ENCODE data around the gene CDH13.
A peak's percentile ranks its signal among the peaks of the same experiment; 100 is the strongest.

CDH13 gene

DNA sequence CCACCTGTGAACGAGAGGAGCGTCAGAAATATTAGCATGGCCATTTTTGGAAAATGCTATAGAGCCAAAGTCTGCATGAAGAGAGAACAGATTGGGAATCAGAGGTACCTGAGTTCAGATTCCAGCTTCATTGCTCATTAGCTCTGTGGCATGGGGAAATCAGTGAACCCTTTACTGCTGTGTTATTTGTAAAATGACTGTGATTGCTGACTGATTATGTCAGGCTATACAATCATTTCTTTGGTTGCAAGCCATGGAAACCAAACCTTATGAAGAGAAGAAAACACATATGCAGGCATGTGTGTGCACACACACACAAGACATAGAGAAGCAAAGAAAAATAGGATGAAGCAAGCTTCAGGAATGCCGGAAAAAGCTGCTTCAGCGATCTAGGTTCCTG lies 1079.6 kb downstream of the CDH13 start:
- H3K9ac ChIP-seq (ENCODE audit: low read depth, low read length): no peak overlapping the region
- no peak for ATAC-seq (ENCODE audit: insufficient read depth, low read depth)
- no peak overlapping the region for H3K4me2 ChIP-seq (ENCODE audit: insufficient read depth, low read length)
- no peak overlapping the region for H2AFZ ChIP-seq (ENCODE audit: low read depth, low read length)
- no peak overlapping the region for H3K4me3 ChIP-seq (ENCODE audit: low read depth in 1 of 2, low read length in 2 of 2)
- H3K36me3 ChIP-seq (ENCODE audit: insufficient read depth, low read length): no peaks in the 10 kb centered on the region
- no peaks in the 10 kb centered on the region for H4K20me1 ChIP-seq (ENCODE audit: insufficient read depth, low read length)
- no peaks in the 10 kb centered on the region for H3K4me1 ChIP-seq (ENCODE audit: insufficient read depth, low read length)
- H3K79me2 ChIP-seq (ENCODE audit: insufficient read depth, low read length): no peaks in the 10 kb centered on the region
- no peak for DNase-seq
- no peaks in the 10 kb centered on the region for H3K27me3 ChIP-seq (ENCODE audit: insufficient read depth, low read length, poor library complexity)
- no peak overlapping the region for H3K27ac ChIP-seq (ENCODE audit: low read length)
- H3K9me3 ChIP-seq (ENCODE audit: insufficient read depth, low read length, severe bottlenecking): no peaks in the 10 kb centered on the region
- TF ChIP-seq CTCF (IDR thresholded peaks at IDR 0.05; ENCODE audit: borderline replicate concordance, extremely low read depth, low read length, poor library complexity, severe bottlenecking) (no peak), EZH2 (IDR thresholded peaks at IDR 0.05; ENCODE audit: borderline replicate concordance, low read depth, low read length, severe bottlenecking) (no peak)

DNA sequence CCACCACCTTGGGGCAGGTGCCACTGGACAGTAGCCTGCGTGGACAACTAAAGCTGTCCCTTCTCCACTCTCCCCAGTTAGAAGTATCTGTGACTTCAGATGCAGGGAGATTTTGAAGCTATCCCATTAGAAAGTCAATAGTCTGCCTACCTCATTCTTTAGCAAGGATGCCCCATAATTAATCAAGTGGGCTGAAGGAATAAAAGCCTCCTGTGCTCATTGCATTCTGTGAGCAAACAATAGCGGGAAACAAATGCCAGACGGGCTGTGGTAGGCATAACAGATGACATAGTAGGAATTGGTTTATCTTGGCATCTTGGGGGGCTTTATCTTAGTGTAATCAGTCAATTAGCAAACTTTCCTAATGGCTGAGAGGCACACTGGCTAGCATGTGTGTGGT lies 1084.3 kb downstream of the CDH13 start:
- no peak overlapping the region for H2AFZ ChIP-seq (ENCODE audit: low read depth, low read length)
- no peak overlapping the region for H3K4me2 ChIP-seq (ENCODE audit: insufficient read depth, low read length)
- H3K9me3 ChIP-seq (ENCODE audit: insufficient read depth, low read length, severe bottlenecking): no peaks in the 10 kb centered on the region
- peaks cover 5% of the 10 kb centered on the region; the same call in 1 of the 2 replicates for H3K4me1 ChIP-seq (ENCODE audit: insufficient read depth, low read length)
- TF ChIP-seq CTCF (IDR thresholded peaks at IDR 0.05; ENCODE audit: borderline replicate concordance, extremely low read depth, low read length, poor library complexity, severe bottlenecking) (no peak), EZH2 (IDR thresholded peaks at IDR 0.05; ENCODE audit: borderline replicate concordance, low read depth, low read length, severe bottlenecking) (no peak)
- H3K9ac ChIP-seq (ENCODE audit: low read depth, low read length): no peak overlapping the region
- ATAC-seq (ENCODE audit: insufficient read depth, low read depth) (no peak), DNase-seq (no peak)
- no peaks in the 10 kb centered on the region for H3K79me2 ChIP-seq (ENCODE audit: insufficient read depth, low read length)
- no peak overlapping the region for H3K4me3 ChIP-seq (ENCODE audit: low read depth in 1 of 2, low read length in 2 of 2)
- peaks cover 4% of the 10 kb centered on the region for H3K27me3 ChIP-seq (ENCODE audit: insufficient read depth, low read length, poor library complexity)
- no peak overlapping the region for H3K27ac ChIP-seq (ENCODE audit: low read length)
- H4K20me1 ChIP-seq (ENCODE audit: insufficient read depth, low read length): no peaks in the 10 kb centered on the region
- no peaks in the 10 kb centered on the region for H3K36me3 ChIP-seq (ENCODE audit: insufficient read depth, low read length)

- H3K4me1 ChIP-seq (ENCODE audit: insufficient read depth, low read length): peaks cover 5% of the 10 kb centered on the region; the same call in 1 of the 2 replicates
- H3K4me3 ChIP-seq (ENCODE audit: low read depth in 1 of 2, low read length in 2 of 2): no peak overlapping the region
- peaks cover 4% of the 10 kb centered on the region for H3K27me3 ChIP-seq (ENCODE audit: insufficient read depth, low read length, poor library complexity)
- H3K27ac ChIP-seq (ENCODE audit: low read length): no peak overlapping the region
- no peaks in the 10 kb centered on the region for H3K36me3 ChIP-seq (ENCODE audit: insufficient read depth, low read length)
- TF ChIP-seq EZH2 (IDR thresholded peaks at IDR 0.05; ENCODE audit: borderline replicate concordance, low read depth, low read length, severe bottlenecking) (no peak), CTCF (IDR thresholded peaks at IDR 0.05; ENCODE audit: borderline replicate concordance, extremely low read depth, low read length, poor library complexity, severe bottlenecking) (no peak)
- no peak overlapping the region for H3K9ac ChIP-seq (ENCODE audit: low read depth, low read length)
- H4K20me1 ChIP-seq (ENCODE audit: insufficient read depth, low read length): no peaks in the 10 kb centered on the region
- peak; percentile 88 for ATAC-seq (ENCODE audit: insufficient read depth, low read depth)
- H2AFZ ChIP-seq (ENCODE audit: low read depth, low read length): no peak overlapping the region
- H3K4me2 ChIP-seq (ENCODE audit: insufficient read depth, low read length): no peak overlapping the region
- DNase-seq: peak; percentile 66
- H3K79me2 ChIP-seq (ENCODE audit: insufficient read depth, low read length): no peaks in the 10 kb centered on the region
- H3K9me3 ChIP-seq (ENCODE audit: insufficient read depth, low read length, severe bottlenecking): no peaks in the 10 kb centered on the region
Measured at GRCh38 chr16:83713597-83713996, 1086.8 kb downstream of the CDH13 start.

DNA sequence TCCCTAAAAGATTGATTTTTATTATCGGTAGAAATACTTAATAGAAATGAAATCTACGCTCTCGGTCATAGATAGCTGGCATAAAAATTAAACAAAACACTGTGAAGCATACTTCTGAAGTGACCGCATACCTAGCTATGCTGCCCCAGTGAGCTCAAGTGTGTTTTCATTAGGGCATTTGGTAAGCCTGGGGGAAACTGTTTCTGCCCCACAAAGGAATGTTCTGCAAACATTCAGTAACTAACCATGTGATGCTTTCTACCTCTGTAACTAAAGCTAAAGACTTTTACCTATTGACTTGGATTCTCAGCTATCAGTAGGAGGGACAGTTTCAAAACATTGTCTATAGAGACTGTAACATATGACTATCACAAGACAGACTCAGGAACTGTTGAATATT lies 1087.5 kb downstream of the CDH13 start:
- DNase-seq (no peak), ATAC-seq (ENCODE audit: insufficient read depth, low read depth) (no peak)
- Histone ChIP-seq H3K79me2 (ENCODE audit: insufficient read depth, low read length) (no peaks in the 10 kb centered on the region), H3K27ac (ENCODE audit: low read length) (no peak overlapping the region), H3K4me2 (ENCODE audit: insufficient read depth, low read length) (no peak overlapping the region), H3K36me3 (ENCODE audit: insufficient read depth, low read length) (no peaks in the 10 kb centered on the region), H3K4me1 (ENCODE audit: insufficient read depth, low read length) (peaks cover 5% of the 10 kb centered on the region; the same call in 1 of the 2 replicates), H3K9me3 (ENCODE audit: insufficient read depth, low read length, severe bottlenecking) (no peaks in the 10 kb centered on the region), H4K20me1 (ENCODE audit: insufficient read depth, low read length) (no peaks in the 10 kb centered on the region), H3K9ac (ENCODE audit: low read depth, low read length) (no peak overlapping the region), H3K4me3 (ENCODE audit: low read depth in 1 of 2, low read length in 2 of 2) (no peak overlapping the region), H2AFZ (ENCODE audit: low read depth, low read length) (no peak overlapping the region), H3K27me3 (ENCODE audit: insufficient read depth, low read length, poor library complexity) (peaks cover 4% of the 10 kb centered on the region)
- no peak for TF ChIP-seq EZH2 (IDR thresholded peaks at IDR 0.05; ENCODE audit: borderline replicate concordance, low read depth, low read length, severe bottlenecking)
- TF ChIP-seq CTCF (IDR thresholded peaks at IDR 0.05; ENCODE audit: borderline replicate concordance, extremely low read depth, low read length, poor library complexity, severe bottlenecking): no peak
